Loucy (cell line): ENCODE results near the gene THEMIS.

Source experiments
- H2AFZ ChIP-seq: fragments of 200-600 bp; sonication (generic); 2 replicates; pipeline ENCODE4 v1.6.0; 2016; ENCODE audit warnings: antibody characterized with exemption, mild to moderate bottlenecking, low read length, moderate library complexity
- H3F3A ChIP-seq: fragments of 200-600 bp; 2 replicates; pipeline ENCODE4 v1.6.0; 2016; ENCODE audit warnings: antibody characterized with exemption, low read depth, mild to moderate bottlenecking
- H3K27me3 ChIP-seq: fragments of 200-600 bp; sonication (generic); 2 replicates; pipeline ENCODE4 v1.6.1; 2014; ENCODE audit warnings: low read length, mild to moderate bottlenecking; ENCODE audit not compliant: insufficient read depth, poor library complexity, severe bottlenecking
- H3K36me3 ChIP-seq: fragments of 200-600 bp; sonication (generic); 2 replicates; pipeline ENCODE4 v1.6.1; 2016; ENCODE audit warnings: low read length; ENCODE audit not compliant: insufficient read depth
- H3K4me1 ChIP-seq: fragments of 200-600 bp; sonication (generic); 2 replicates; pipeline ENCODE4 v1.5.1; 2014; ENCODE audit warnings: low read length, mild to moderate bottlenecking; ENCODE audit not compliant: insufficient read depth, poor library complexity, severe bottlenecking
- H3K4me2 ChIP-seq: fragments of 200-600 bp; sonication (generic); 2 replicates; pipeline ENCODE4 v1.6.0; 2014; ENCODE audit warnings: antibody characterized with exemption, low read length, low read depth, mild to moderate bottlenecking; ENCODE audit not compliant: poor library complexity, severe bottlenecking
- H3K4me3 ChIP-seq: fragments of 200-600 bp; sonication (generic); 2 replicates; pipeline ENCODE4 v1.5.1; 2014; ENCODE audit warnings: low read length, mild to moderate bottlenecking, mixed read lengths; ENCODE audit not compliant: poor library complexity, severe bottlenecking
- H3K79me2 ChIP-seq: fragments of 200-600 bp; sonication (generic); 2 replicates; pipeline ENCODE4 v1.6.1; 2014; ENCODE audit warnings: low read length; ENCODE audit not compliant: insufficient read depth
- H3K9ac ChIP-seq: fragments of 200-600 bp; sonication (generic); 2 replicates; pipeline ENCODE4 v1.6.0; 2014; ENCODE audit warnings: mild to moderate bottlenecking, low read depth, low read length, moderate library complexity; ENCODE audit not compliant: poor library complexity, severe bottlenecking
- H3K9me2 ChIP-seq: fragments of 200-600 bp; sonication (generic); replicated peaks from 2 replicates; pipeline ENCODE4 v1.6.1; 2016; ENCODE audit warnings: low read depth, low read length, mixed read lengths
- H3K9me3 ChIP-seq: fragments of 200-600 bp; sonication (generic); 2 replicates; pipeline ENCODE4 v1.6.1; 2014; ENCODE audit warnings: mild to moderate bottlenecking, antibody characterized with exemption, low read length, low read depth; ENCODE audit not compliant: insufficient read depth
- H4K20me1 ChIP-seq: fragments of 200-600 bp; sonication (generic); 2 replicates; pipeline ENCODE4 v1.6.0; 2014; ENCODE audit warnings: antibody characterized with exemption, low read length, mild to moderate bottlenecking; ENCODE audit not compliant: insufficient read depth, poor library complexity, severe bottlenecking
- EZH2phosphoT487 ChIP-seq: fragments of 200-600 bp; IDR thresholded peaks from 2 replicates; pipeline ENCODE4 v1.6.1; 2018; ENCODE audit warnings: antibody characterized with exemption, mild to moderate bottlenecking, moderate library complexity, borderline replicate concordance
- TF ChIP-seq, protein P1 (sequence below): fragments of 200-600 bp; sonication (generic); conservative IDR thresholded peaks from 2 replicates; pipeline ENCODE4 v1.5.1; 2014; ENCODE audit warnings: mild to moderate bottlenecking, antibody characterized with exemption, low read length

THEMIS gene

GRCh38 chr6:127762284-127762683 lies 138.6 kb downstream of the THEMIS start:
- H2AFZ ChIP-seq = no peak overlapping the region

DNA sequence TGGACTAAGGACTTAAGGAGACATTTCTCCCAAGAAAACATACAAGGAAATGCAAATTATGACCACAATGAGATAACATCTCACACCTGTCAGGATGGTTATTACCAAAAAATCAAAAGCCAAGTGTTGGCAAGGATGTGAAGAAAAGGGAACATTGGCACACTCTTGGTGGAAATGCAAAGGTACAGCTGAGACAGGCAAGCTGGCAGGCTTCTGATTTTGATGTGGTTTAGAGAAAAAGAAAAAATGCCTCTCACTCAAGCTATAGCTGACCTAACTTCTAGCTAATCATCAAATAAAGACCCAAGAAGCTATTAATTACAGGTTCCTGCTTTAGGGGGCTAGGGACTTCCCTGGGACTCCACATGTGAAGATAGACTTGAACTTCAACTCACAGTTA lies 139.8 kb downstream of the THEMIS start:
- Histone ChIP-seq H3K4me2 (no peak overlapping the region), H3K27me3 (no peaks in the 10 kb centered on the region), H3K9me3 (no peaks in the 10 kb centered on the region), H3K79me2 (peaks cover 38% of the 10 kb centered on the region; the same call in 1 of the 2 replicates), H3K36me3 (peaks cover 8% of the 10 kb centered on the region; the same call in 1 of the 2 replicates), H3K4me3 (no peak overlapping the region), H3F3A (no peaks in the 10 kb centered on the region), H3K4me1 (peaks cover 20% of the 10 kb centered on the region), H4K20me1 (peaks cover 13% of the 10 kb centered on the region), H3K9ac (no peak overlapping the region), H3K9me2 (no peaks in the 10 kb centered on the region), H2AFZ (no peak overlapping the region)
- TF ChIP-seq, protein P1, sequence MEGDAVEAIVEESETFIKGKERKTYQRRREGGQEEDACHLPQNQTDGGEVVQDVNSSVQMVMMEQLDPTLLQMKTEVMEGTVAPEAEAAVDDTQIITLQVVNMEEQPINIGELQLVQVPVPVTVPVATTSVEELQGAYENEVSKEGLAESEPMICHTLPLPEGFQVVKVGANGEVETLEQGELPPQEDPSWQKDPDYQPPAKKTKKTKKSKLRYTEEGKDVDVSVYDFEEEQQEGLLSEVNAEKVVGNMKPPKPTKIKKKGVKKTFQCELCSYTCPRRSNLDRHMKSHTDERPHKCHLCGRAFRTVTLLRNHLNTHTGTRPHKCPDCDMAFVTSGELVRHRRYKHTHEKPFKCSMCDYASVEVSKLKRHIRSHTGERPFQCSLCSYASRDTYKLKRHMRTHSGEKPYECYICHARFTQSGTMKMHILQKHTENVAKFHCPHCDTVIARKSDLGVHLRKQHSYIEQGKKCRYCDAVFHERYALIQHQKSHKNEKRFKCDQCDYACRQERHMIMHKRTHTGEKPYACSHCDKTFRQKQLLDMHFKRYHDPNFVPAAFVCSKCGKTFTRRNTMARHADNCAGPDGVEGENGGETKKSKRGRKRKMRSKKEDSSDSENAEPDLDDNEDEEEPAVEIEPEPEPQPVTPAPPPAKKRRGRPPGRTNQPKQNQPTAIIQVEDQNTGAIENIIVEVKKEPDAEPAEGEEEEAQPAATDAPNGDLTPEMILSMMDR = no peak
- TF ChIP-seq EZH2phosphoT487 = no peak

More at GRCh38 chr6:127762284-127762683, 138.6 kb downstream of the THEMIS start:
- Histone ChIP-seq H3K4me1 (peaks cover 20% of the 10 kb centered on the region), H4K20me1 (peaks cover 13% of the 10 kb centered on the region), H3K4me3 (no peak overlapping the region), H3K9me3 (no peaks in the 10 kb centered on the region), H3K9ac (no peak overlapping the region), H3K4me2 (no peak overlapping the region), H3K79me2 (peaks cover 41% of the 10 kb centered on the region; the same call in 1 of the 2 replicates), H3K27me3 (no peaks in the 10 kb centered on the region), H3F3A (no peaks in the 10 kb centered on the region), H3K9me2 (no peaks in the 10 kb centered on the region), H3K36me3 (peaks cover 8% of the 10 kb centered on the region; the same call in 1 of the 2 replicates)
- TF ChIP-seq EZH2phosphoT487 = no peak
- TF ChIP-seq, protein P1 = no peak

DNA sequence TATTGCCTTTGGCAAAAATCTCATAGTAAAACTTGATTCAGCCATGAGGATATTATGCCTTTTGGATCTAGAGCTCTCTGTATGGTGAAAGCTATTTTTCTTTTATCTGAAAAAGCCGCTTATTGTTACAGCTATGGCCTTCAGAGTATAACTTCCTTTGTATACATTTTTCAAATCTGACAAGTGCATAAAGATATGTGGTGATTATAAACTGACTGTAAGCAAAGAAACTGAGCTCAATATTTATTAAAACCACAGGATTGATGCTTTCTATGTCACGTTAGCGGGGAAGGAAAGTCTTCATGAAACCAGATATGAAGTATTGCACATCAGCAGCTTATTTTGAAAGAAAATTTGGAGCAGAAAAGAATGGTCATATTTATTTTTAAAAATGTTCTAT lies 151.8 kb downstream of the THEMIS start:
- Histone ChIP-seq H3K36me3 (peaks cover 7% of the 10 kb centered on the region; the same call in 1 of the 2 replicates), H4K20me1 (peaks cover 4% of the 10 kb centered on the region), H3K4me1 (peaks cover 3% of the 10 kb centered on the region), H3K4me3 (no peak overlapping the region), H3K27me3 (no peaks in the 10 kb centered on the region), H3K9ac (no peak overlapping the region), H3K9me2 (no peaks in the 10 kb centered on the region), H3K79me2 (peaks cover 51% of the 10 kb centered on the region), H3K9me3 (no peaks in the 10 kb centered on the region), H3K4me2 (no peak overlapping the region), H3F3A (0 out of 2 replicates have a peak, but pooled peaks cover 3% of the 10 kb centered on the region), H2AFZ (no peak overlapping the region)
- TF ChIP-seq, protein P1 = no peak
- no peak for TF ChIP-seq EZH2phosphoT487
